Bronchial epithelial cell (primary cell): ENCODE results near the gene PRR32. TPM values are rescaled to one million over a fixed set of nuclear protein-coding genes. Genes with fewer than 3 reads are reported as not detected.
"Not testable (repeated sequence)": the region's sequence is repeated elsewhere in the genome, so short reads cannot be mapped to it uniquely, and the experiment has no call there.

Experiments
- DNase-seq: peaks from one replicate; pipeline ENCODE4 v3.0.0-alpha.2; 2010; ENCODE audit warnings: low read depth
- FAIRE-seq: peaks from 2 replicates; lab custom pipeline; 2011; peaks lifted over from hg19 to GRCh38; lab: Jason Lieb, UNC
- H3K27me3 ChIP-seq: 2 replicates; pipeline ENCODE4 v1.5.1; 2011; ENCODE audit warnings: low read length; ENCODE audit not compliant: control insufficient read depth, insufficient read depth
- H3K36me3 ChIP-seq: 2 replicates; pipeline ENCODE4 v1.5.1; 2011; ENCODE audit warnings: low read length; ENCODE audit not compliant: control insufficient read depth, insufficient read depth
- H3K4me3 ChIP-seq: 2 replicates; pipeline ENCODE4 v1.5.1; 2011; ENCODE audit warnings: mild to moderate bottlenecking, low read depth, low read length, control low read depth
- CTCF ChIP-seq: IDR thresholded peaks from 2 replicates; pipeline ENCODE4 v1.5.1; 2011; ENCODE audit warnings: mild to moderate bottlenecking, moderate library complexity, low read length, control low read depth, inconsistent platforms; ENCODE audit not compliant: insufficient read depth, severe bottlenecking
- total RNA-seq: library from RNA; depleted of rRNA; stranded (reverse); fragments of >200 nt; gene quantifications from 2 replicates; pipeline ENCODE4 v1.2.1, GENCODE V29; 2014

Gene PRR32, protein sequence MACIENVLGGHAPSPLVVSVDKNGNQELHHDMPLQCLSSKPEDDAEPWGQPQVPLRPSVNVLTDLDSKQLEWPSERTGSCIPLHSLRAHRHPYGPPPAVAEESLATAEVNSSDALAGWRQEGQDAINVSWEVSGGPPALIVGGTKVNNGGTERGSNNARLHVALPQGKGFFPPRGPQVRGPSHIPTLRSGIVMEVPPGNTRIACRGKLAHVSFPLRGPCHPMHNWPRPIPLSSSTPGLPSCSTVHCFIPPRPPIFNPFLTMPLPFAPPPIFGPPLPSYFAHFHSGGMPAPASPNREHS
- not detected in 2 replicates for total RNA-seq

GRCh38 chrX:126819429-126819828 is at the start of gene PRR32:
PRR32 (plus strand) TSS chrX:126819729; CDS start chrX:126819844, 115 bp downstream.
- DNase-seq (no peak), FAIRE-seq (no peak)
- TF ChIP-seq CTCF: no peak
- H3K36me3 ChIP-seq: no peaks in the 10 kb centered on the region
- H3K27me3 ChIP-seq: no peaks in the 10 kb centered on the region
- H3K4me3 ChIP-seq: no peak within 1 kb of the TSS

- DNase-seq (peak; percentile 13), FAIRE-seq (no peak)
- no peak for TF ChIP-seq CTCF
- no peak overlapping the region for H3K4me3 ChIP-seq
- H3K27me3 ChIP-seq: no peaks in the 10 kb centered on the region
- no peaks in the 10 kb centered on the region for H3K36me3 ChIP-seq
Measured at GRCh38 chrX:126770179-126770578, 49.4 kb upstream of the PRR32 start.

GRCh38 chrX:126785539-126785938 is 34.0 kb upstream of the PRR32 start:
- no peak for DNase-seq
- FAIRE-seq: no peak
- Histone ChIP-seq H3K4me3 (no peak overlapping the region), H3K36me3 (no peaks in the 10 kb centered on the region), H3K27me3 (no peaks in the 10 kb centered on the region)
- TF ChIP-seq CTCF: no peak

- Histone ChIP-seq H3K4me3 (no peak overlapping the region), H3K27me3 (no peaks in the 10 kb centered on the region), H3K36me3 (no peaks in the 10 kb centered on the region)
- FAIRE-seq (no peak), DNase-seq (peak; percentile 30)
- TF ChIP-seq CTCF: no peak
Measured at GRCh38 chrX:126799059-126799458, 20.5 kb upstream of the PRR32 start.

DNA sequence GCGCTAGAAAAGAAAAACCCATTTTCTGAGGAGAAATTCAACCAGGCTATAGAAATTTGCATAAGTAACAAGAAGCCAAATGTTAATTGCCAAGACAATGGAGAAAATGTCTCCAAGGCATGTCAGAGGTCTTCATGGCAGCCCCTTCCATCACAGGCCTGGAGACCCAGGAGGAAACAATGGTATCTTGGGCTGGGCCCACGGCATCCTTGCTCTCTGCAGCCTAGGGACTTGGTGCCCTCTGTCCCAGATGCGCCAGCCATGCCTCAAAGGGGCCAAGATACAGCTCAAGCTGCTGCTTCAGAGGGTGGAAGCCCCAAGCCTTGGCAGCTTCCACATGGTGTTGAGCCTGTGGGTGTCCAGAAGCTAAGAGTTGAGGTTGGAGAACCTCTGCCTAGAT is 12.7 kb upstream of the PRR32 start:
- DNase-seq, H3K4me3 ChIP-seq, FAIRE-seq, H3K36me3 ChIP-seq, H3K27me3 ChIP-seq: not testable (repeated sequence)

DNA sequence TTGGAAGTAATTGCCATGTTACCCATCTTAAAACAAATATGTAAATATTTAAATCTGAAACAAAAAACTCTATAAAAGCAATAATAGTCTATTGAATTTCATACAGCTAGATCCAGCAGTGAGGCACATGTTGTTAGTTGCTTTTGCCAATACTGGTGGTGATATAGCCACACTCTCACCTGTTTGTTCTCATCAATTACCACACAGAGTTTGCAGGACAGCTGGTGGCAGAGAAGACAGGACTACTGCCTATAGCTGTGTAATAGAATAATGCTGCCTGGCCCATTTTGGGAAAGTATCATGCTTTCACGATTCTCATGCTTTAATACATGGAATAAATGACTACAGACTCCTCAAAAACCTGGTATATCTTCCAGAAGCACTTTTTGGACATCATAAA is 3.7 kb upstream of the PRR32 start:
- Histone ChIP-seq H3K36me3 (no peaks in the 10 kb centered on the region), H3K27me3 (no peaks in the 10 kb centered on the region), H3K4me3 (no peak overlapping the region)
- no peak for DNase-seq
- no peak for TF ChIP-seq CTCF
- no peak for FAIRE-seq
